GM10266 (cell line): ENCODE data around the gene CIT.

Experiments
- DNase-seq: peaks from one replicate; pipeline ENCODE4 v3.0.0; 2012; ENCODE audit errors: extremely low spot score
- CTCF ChIP-seq: IDR thresholded peaks from 2 replicates; pipeline ENCODE4 v1.5.1; 2012; ENCODE audit warnings: mild to moderate bottlenecking, low read depth; ENCODE audit not compliant: control insufficient read depth, insufficient read depth; ENCODE audit errors: missing control alignments

CIT gene

GRCh38 chr12:119807380-119807779, 69.7 kb downstream of the CIT start:
- DNase-seq, result no peak
- TF ChIP-seq CTCF, result no peak

GRCh38 chr12:119804011-119804641, 73.0 kb downstream of the CIT start:
- TF ChIP-seq CTCF, result peak; percentile 22
- no peak for DNase-seq

- no peak for DNase-seq
Measured at GRCh38 chr12:119803381-119803791, 73.7 kb downstream of the CIT start.

GRCh38 chr12:119802472-119802871, 74.6 kb downstream of the CIT start:
- TF ChIP-seq CTCF, result no peak
- no peak for DNase-seq

More at GRCh38 chr12:119803381-119803791, 73.7 kb downstream of the CIT start:
- no peak for TF ChIP-seq CTCF

GRCh38 chr12:119797090-119797489, 80.0 kb downstream of the CIT start:
- DNase-seq, result no peak
- TF ChIP-seq CTCF, result no peak

- no peak for DNase-seq
- no peak for TF ChIP-seq CTCF
Measured at GRCh38 chr12:119796292-119796691, 80.8 kb downstream of the CIT start.

- no peak for TF ChIP-seq CTCF
Measured at GRCh38 chr12:119791453-119791852, 85.7 kb downstream of the CIT start.

More at GRCh38 chr12:119791453-119791852, 85.7 kb downstream of the CIT start:
- DNase-seq, result no peak
